ENCODE measurements around the gene CCDC7.
"Not testable (repeated sequence)": the region's sequence is repeated elsewhere in the genome, so short reads cannot be mapped to it uniquely, and the experiment has no call there.

Gene CCDC7

GRCh38 chr10:32445740-32446535 lies at the start of gene CCDC7:
Gene CCDC7 (plus strand): TSS chr10:32446140. CDS start chr10:32451643, 5,503 bp downstream.
- DNase-seq: peak; percentile 81

- DNase-seq: not testable (repeated sequence)
Observed at GRCh38 chr10:32397163-32397562, 48.8 kb upstream of the CCDC7 start.

GRCh38 chr10:32399720-32400119 lies 46.2 kb upstream of the CCDC7 start:
- DNase-seq: not testable (repeated sequence)

GRCh38 chr10:32400961-32401360 lies 45.0 kb upstream of the CCDC7 start:
- DNase-seq: no peak

GRCh38 chr10:32402499-32402898 lies 43.4 kb upstream of the CCDC7 start:
- DNase-seq: no peak

- DNase-seq: no peak
Observed at GRCh38 chr10:32403091-32403490, 42.8 kb upstream of the CCDC7 start.

- DNase-seq: no peak
Observed at GRCh38 chr10:32408690-32409089, 37.2 kb upstream of the CCDC7 start.

- DNase-seq: no peak
Observed at GRCh38 chr10:32409741-32410140, 36.2 kb upstream of the CCDC7 start.

GRCh38 chr10:32410569-32410968 lies 35.4 kb upstream of the CCDC7 start:
- DNase-seq: no peak

GRCh38 chr10:32411797-32412498 lies 34.0 kb upstream of the CCDC7 start:
- no peak for DNase-seq

GRCh38 chr10:32412499-32412853 lies 33.5 kb upstream of the CCDC7 start:
- peak; percentile 50 for DNase-seq

- DNase-seq: peak; percentile 96
Observed at GRCh38 chr10:32413513-32413912, 32.4 kb upstream of the CCDC7 start.

GRCh38 chr10:32415361-32415760 lies 30.6 kb upstream of the CCDC7 start:
- no peak for DNase-seq

GRCh38 chr10:32417911-32418547 lies 27.9 kb upstream of the CCDC7 start:
- no peak for DNase-seq

GRCh38 chr10:32418572-32418971 lies 27.4 kb upstream of the CCDC7 start:
- DNase-seq: no peak

- DNase-seq: no peak
Observed at GRCh38 chr10:32419615-32420014, 26.3 kb upstream of the CCDC7 start.

GRCh38 chr10:32426186-32426585 lies 19.8 kb upstream of the CCDC7 start:
- no peak for DNase-seq

- DNase-seq: no peak
Observed at GRCh38 chr10:32433542-32433941, 12.4 kb upstream of the CCDC7 start.

GRCh38 chr10:32436215-32436614 lies 9.7 kb upstream of the CCDC7 start:
- no peak for DNase-seq

- DNase-seq: no peak
Observed at GRCh38 chr10:32437334-32437733, 8.6 kb upstream of the CCDC7 start.

GRCh38 chr10:32445036-32445435 lies 904 bp upstream of the CCDC7 start:
- no peak for DNase-seq

- no peak for DNase-seq
Observed at GRCh38 chr10:32446536-32447406, 831 bp downstream of the CCDC7 start.

GRCh38 chr10:32454148-32454547 lies 8.2 kb downstream of the CCDC7 start:
- DNase-seq: no peak
